NCI-H187 (cell line): ENCODE measurements around the gene ATF2.
"Not testable (repeated sequence)": the region's sequence is repeated elsewhere in the genome, so short reads cannot be mapped to it uniquely, and the experiment has no call there.

Experiments
- DNase-seq, 2 experiments: peaks; one replicate each; lab custom pipeline; 2025; lab: John Stamatoyannopoulos, UW

Gene ATF2

DNA sequence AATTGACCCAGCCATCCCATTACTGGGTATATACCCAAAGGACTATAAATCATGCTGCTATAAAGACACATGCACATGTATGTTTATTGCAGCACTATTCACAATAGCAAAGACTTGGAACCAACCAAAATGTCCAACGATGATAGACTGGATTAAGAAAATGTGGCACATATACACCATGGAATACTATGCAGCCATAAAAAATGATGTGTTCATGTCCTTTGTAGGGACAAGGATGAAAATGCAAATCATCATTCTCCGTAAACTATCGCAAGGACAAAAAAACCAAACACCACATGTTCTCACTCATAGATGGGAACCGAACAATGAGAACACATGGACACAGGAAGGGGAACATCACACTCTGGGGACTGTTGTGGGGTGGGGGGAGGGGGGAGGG, 83.9 kb downstream of the ATF2 start:
- not testable (repeated sequence) for DNase-seq

DNA sequence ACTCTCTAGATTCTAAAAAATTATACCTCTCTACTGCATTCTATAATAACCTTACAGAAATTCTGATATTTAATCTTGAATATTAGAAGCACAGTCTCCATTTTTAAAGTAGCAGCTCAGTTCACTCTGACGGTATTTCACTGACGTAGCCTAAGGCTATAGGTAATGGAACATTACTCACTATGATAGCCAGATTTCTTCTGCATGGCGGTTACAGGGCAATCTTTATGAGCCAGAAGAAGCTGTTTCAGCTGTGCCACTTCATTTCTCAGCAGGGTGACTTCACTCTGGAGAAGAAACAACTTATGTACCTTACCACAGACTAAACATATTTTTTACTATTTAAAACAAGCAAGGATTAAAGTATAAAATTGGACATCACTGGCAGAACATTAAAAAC, 87.5 kb downstream of the ATF2 start:
- no peak for DNase-seq

GRCh38 chr2:175076272-175076671, 91.7 kb downstream of the ATF2 start:
- DNase-seq: no peak

GRCh38 chr2:175074478-175074877, 93.5 kb downstream of the ATF2 start:
- DNase-seq: no peak

GRCh38 chr2:175068534-175068933, 99.5 kb downstream of the ATF2 start:
- DNase-seq: no peak

DNA sequence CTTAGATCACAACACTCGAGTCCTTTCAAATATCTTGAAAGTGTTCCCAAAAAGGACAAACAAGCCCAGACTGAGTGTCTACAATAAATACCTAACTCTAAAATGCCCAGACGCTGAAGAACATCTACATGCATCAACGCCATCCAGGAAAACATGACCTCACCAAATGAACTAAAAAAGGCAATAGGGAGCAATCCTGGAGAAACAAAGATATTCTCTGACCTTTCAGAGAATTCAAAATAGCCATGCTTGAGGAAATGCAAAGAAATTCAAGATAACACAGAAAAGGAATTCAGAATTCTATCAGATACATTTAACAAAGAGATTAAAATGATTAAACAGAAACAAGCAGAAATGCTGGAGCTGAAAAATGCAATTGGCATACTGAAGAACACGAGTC, 101.6 kb downstream of the ATF2 start:
- DNase-seq: no peak

DNA sequence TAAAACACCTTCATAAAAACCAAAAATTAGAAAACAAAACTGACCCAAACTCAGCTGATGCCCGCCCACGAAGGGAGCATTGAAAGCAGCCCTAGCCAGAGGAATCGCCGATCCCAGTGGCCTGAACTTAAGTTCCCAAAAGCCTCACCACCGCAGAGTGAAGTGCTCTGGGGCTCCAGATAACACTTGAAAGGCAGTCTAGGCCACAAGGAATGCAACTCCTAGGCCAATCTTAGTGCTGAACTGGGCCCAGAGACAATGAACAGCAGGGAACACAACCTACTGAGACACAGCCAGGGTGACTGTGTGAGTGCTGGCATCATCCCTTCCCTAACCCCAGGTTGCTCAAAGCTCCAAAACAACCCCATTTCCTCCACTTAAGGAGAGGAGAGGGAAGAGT, 103.2 kb downstream of the ATF2 start:
- no peak for DNase-seq

GRCh38 chr2:175063741-175064140, 104.3 kb downstream of the ATF2 start:
- DNase-seq: no peak

DNA sequence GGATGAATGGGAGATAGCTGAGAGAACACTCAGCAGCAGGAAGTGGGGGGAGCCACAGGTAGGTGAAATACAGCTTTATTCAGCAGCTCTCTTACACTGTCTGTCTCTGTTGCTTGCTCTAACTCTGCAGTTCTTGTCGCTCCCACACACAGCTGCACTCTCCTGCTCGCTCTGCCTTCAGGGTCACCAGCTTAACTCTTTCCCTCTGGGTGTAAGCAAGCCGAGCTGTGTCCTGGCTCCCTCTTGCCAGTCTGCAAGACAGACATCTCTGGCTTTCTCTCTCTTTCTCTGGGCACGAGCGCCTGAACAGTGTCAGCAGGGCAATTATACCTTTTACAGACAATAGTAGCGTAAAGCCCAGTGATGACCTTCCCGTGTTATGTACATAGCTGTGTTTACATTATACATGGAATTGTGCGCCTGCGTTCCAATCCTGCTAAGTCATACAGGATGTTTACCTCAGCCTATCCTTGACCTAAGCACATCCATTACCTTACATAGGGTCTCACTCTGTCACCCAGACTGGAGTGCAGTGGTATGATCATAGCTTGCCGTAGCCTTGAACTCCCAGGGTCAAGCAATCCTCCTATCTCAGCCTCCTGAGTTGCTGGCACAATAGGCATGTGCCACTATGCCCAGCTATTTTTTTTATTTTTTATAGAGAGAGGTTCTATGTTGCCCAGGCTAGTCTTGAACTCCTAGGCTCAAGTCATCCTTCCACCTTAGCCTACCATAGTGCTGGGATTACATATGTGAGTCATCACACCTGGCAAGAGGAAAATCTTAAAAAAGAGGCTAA, 105.0 kb downstream of the ATF2 start:
- no peak for DNase-seq

- DNase-seq: no peak
Observed at GRCh38 chr2:175057078-175057685, 110.8 kb downstream of the ATF2 start.

GRCh38 chr2:175055993-175056392, 112.0 kb downstream of the ATF2 start:
- DNase-seq: no peak

GRCh38 chr2:175054340-175054739, 113.7 kb downstream of the ATF2 start:
- DNase-seq: no peak

- no peak for DNase-seq
Observed at GRCh38 chr2:175049661-175050060, 118.3 kb downstream of the ATF2 start.

- DNase-seq: no peak
Observed at GRCh38 chr2:175048275-175048674, 119.7 kb downstream of the ATF2 start.

GRCh38 chr2:175039490-175039889, 128.5 kb downstream of the ATF2 start:
- no peak for DNase-seq

DNA sequence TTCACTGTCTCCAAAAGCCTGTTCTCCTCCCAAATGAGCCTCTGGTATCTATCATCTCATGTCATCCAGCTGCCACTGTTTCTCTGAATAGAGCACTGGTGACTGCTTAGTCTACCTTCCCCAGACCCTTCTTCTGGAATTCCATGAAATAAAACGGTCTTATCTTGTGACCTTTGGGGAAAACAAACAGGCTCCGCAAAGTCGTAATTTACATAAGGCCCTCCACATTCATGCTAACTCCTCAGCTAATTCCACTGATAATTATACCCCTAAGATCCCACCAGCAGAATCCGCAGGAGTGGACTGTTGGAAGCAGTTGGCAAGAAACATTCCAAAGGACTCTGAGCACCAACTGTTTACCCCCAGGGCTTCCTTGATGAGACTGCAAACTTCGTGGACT, 129.0 kb downstream of the ATF2 start:
- no peak for DNase-seq

DNA sequence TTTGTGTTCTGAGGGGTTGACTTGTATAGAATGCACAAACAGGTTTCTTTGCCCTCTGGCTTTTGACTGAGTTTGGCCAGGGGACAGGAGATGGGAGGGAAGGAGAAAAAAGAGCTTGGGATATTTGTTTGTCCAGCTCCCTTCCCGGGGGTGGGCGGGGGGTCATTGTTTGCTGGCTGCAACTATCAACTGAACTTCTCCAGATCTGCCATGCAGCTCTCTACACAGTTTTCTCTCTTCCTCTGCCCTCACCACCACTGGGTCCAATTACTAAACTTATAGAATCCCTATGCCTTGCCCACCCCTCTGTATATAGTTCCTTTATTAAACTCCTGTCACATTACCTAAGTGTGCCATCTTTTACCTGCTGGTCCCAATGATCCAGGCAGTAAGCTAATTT, 130.1 kb downstream of the ATF2 start:
- no peak for DNase-seq

GRCh38 chr2:175036582-175037018, 131.4 kb downstream of the ATF2 start:
- no peak for DNase-seq

- no peak for DNase-seq
Observed at GRCh38 chr2:175035806-175036205, 132.2 kb downstream of the ATF2 start.

DNA sequence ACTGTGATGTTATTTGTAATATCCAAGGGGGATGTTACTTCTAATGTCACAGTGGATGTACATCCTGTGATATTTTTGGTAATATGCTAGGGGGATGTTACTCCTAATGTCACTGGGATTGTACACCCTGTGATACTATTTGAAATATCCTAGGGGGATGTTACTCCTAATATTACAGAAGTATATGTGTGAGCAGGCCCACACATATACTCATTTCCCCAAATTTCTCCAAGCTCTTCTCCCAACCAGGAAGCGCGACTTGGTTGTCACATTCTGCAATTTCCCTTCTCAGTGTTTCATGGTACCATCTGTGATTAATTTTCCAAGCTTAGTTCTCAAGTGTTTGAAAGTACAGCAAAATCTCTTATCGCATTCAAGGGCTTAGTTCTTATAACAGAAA, 133.3 kb downstream of the ATF2 start:
- DNase-seq: no peak

GRCh38 chr2:175030380-175031271, 137.4 kb downstream of the ATF2 start:
- DNase-seq: no peak

- no peak for DNase-seq
Observed at GRCh38 chr2:175027755-175028154, 140.2 kb downstream of the ATF2 start.

GRCh38 chr2:175026385-175026784, 141.6 kb downstream of the ATF2 start:
- DNase-seq: no peak
